NT2/D1 (cell line): ENCODE results near the gene ABCC3.

Source experiments
- SUZ12 ChIP-seq: IDR thresholded peaks from 2 replicates; pipeline ENCODE4 v1.6.1; 2011; ENCODE audit not compliant: insufficient read length, insufficient read depth; ENCODE audit errors: extremely low read depth
- YY1 ChIP-seq: IDR thresholded peaks from 2 replicates; pipeline ENCODE4 v1.6.1; 2011; ENCODE audit not compliant: insufficient read length, insufficient read depth

GRCh38 chr17:50685691-50686493, 51.2 kb downstream of the ABCC3 start:
- TF ChIP-seq YY1 (no peak), SUZ12 (no peak)
